Endothelial cell of hepatic sinusoid (primary cell): ENCODE data around the gene GHITM.
"Not testable (repeated sequence)": the region's sequence is repeated elsewhere in the genome, so short reads cannot be mapped to it uniquely, and the experiment has no call there.

ENCODE experiments used
- in situ Hi-C: cut with HindIII; loops from 2 replicates; pipeline ENCODE4 v1.10.0; 2017; ENCODE audit warnings: low sequenced_read_pairs

Gene GHITM

DNA sequence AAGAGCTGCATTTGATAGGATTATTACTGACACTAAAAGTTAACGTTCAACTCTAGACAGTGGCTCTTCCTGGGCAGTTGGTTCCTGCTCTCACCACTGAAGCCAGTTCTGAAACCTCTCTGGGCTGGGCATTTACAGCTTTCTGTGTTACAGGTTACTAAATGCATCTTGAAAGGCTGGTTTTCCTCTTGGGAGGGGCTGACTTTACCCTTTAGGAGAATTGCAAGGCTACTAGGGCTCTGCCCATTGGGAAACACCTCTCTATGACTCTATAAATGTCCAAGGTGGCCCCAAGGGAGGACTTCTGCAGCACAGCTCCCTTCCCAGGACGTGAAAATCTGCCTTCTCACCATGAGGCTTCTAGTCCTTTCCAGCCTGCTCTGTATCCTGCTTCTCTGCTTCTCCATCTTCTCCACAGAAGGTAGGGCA, 34.2 kb downstream of the GHITM start, which contains the start of gene GPR15LG:
Gene GPR15LG (plus strand): TSS at position 301 of the 429 bp plus-strand sequence. CDS start 51 bp downstream, at position 352.
- in situ Hi-C loops, result no loop called here

- in situ Hi-C loops, result no loop called here
These were observed 36.1 kb downstream of the GHITM start for GRCh38 chr10:84175436-84175835.

- in situ Hi-C loops, result no loop called here
These were observed 37.0 kb downstream of the GHITM start for GRCh38 chr10:84176351-84176750.

GRCh38 chr10:84176836-84177474, 37.6 kb downstream of the GHITM start:
- in situ Hi-C loops, result no loop called here

- in situ Hi-C loops, result no loop called here
These were observed 38.3 kb downstream of the GHITM start for GRCh38 chr10:84177541-84178141.

DNA sequence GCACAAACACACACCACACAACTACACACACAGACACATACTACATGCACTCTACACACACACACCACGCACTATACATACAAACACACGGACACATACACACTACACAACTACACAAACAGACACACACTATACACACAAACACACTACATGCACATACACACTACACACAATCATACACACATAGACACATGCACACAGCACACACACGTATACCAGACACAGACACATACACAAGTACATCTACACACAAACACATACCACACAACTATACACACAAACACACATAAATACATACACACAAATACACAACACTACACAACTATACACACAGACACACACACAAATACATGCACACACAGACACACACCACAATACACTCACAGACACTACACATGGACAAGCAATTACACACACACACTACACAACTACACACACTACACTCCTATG, 38.9 kb downstream of the GHITM start:
- in situ Hi-C loops, result no loop called here

GRCh38 chr10:84179059-84179710, 39.9 kb downstream of the GHITM start:
- in situ Hi-C loops, result no loop called here

- in situ Hi-C loops, result not testable (repeated sequence)
These were observed 41.1 kb downstream of the GHITM start for GRCh38 chr10:84180386-84180785.

- in situ Hi-C loops, result no loop called here
These were observed 42.3 kb downstream of the GHITM start for GRCh38 chr10:84181631-84182030.

- in situ Hi-C loops, result no loop called here
These were observed 45.2 kb downstream of the GHITM start for GRCh38 chr10:84184517-84184916.

DNA sequence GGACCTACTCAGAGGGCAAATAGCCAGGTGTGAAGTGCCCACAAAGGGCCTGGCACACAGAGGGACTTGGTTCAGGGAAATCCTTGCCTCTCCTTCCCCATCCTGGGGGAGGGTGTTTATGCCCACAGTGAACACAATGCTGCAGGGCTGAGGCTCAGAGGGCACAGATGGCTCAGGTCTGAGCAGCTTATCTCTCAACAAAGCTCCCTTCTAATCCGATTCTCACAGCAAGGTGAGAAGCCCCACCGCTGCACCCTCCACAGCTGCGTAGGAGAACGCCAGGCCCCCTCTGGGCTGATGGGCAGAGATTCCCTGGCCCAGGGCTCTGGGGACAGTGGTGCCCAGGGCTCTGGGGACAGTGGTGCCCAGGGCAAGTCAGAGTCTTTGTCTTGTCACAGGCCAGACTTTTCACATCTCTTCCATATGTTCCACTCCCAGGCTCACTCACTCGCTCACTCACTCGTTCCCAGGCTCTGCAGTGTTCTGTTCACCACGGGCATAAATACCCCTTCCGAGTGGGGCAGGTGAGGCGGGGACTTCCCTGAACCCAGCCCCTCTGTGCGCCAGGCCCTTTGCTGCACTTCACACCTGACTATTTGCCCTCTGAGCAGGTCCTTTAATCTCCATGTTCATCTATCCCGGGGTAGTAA, 46.3 kb downstream of the GHITM start:
- in situ Hi-C loops, result no loop called here

DNA sequence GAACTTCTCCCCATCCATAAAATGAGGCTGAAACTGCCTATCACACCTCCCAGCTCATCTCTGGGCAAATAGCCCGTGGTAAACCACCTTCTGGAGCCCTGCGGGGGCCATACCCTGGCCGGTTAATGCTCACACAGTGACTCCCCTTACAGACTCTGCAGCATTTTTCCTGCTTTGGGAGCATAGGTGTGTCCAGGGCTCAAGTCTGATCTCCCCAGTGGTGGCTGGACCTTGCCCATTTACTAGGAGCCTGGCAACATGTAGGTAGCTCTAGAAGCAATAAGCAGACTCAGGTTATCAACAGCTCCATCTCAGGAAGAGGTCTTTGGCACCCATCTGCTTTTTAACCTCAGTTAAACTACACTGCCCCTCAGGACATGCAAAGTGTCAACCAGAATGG, 49.5 kb downstream of the GHITM start:
- in situ Hi-C loops, result no loop called here

DNA sequence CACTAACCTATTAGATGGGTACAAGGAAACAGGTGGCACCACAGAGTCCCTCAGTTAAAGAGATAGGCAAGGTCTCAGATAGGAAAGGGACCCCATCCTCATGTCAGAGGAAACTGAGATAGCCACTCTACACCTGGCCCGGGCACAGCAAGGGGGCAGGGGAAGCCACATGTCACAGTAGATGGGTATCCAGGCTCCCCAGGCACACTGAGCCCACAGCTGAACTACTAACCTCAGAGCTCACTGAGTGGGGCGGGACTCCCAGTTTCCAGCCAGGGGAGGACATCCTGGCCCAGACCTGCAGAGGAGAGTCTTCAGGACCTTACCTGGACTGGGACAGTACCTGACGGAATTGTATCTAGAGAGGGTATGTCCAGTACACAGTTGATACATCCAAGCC, 51.3 kb downstream of the GHITM start:
- in situ Hi-C loops, result no loop called here

GRCh38 chr10:84191106-84191505, 51.8 kb downstream of the GHITM start:
- in situ Hi-C loops, result no loop called here

- in situ Hi-C loops, result no loop called here
These were observed 54.0 kb downstream of the GHITM start for GRCh38 chr10:84193327-84193726.

DNA sequence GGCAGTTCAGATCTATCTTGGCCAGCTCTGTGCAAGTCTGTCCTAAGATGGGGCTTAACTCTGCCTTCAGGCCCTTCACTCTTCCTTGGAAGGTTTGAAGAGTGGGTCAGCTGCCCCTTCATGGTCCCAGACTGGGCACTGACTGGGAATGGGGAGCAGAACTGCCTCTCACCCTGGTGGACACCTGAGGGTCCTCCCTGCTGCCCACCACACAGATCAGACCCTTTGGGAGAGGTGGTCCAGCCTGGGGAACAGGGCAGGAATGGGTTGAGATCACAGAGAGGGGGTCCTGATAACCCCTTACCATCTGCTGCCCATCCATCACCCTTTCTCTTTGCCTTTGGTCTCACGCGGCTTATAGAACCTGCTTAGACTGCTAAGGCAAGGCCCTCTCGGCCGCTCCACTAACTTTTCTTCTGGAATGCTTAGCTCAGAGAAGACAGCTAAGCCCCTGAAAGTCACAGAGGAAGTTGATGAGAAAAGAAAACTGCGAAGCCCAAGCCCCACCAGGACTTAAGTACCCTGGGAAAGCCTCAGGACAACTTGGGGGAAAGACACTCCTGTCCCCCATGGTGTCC, 54.6 kb downstream of the GHITM start:
- in situ Hi-C loops, result no loop called here

DNA sequence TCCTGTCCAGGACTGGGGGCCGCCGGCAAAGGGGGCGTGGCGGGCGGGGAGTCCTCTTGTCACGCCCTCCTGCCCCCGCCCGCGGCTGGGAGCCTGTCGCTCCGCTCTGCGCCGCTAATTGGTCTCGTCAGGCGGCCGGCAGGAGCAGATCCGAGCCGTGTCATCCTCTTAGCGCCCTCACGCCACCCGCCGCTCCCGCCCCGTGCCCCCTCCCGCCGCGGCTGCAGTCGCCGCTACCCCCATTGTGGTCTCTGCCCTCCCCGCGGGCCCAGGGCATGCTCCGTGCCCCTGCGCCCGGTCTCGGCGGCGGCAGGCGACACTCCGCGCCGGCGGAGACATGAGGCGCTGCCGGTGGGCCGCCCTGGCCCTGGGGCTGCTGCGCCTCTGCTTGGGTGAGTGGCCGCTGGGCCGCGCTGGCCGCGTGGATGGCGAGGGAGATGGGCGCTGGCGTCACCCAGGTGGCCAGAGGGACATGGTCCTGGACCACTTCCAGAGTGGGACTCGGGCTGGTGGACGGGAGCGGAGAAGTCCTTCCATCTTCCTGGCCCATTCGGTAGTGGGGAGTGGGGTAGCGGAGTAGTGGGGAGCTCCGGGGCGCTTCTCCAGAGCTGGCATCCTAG, 55.2 kb downstream of the GHITM start, which contains the start of gene CDHR1:
Gene CDHR1 (plus strand): TSS at position 114 of the 620 bp plus-strand sequence. CDS start 224 bp downstream, at position 338.
- in situ Hi-C loops, result no loop called here

GRCh38 chr10:84195044-84195830, 55.9 kb downstream of the GHITM start:
- in situ Hi-C loops, result no loop called here

DNA sequence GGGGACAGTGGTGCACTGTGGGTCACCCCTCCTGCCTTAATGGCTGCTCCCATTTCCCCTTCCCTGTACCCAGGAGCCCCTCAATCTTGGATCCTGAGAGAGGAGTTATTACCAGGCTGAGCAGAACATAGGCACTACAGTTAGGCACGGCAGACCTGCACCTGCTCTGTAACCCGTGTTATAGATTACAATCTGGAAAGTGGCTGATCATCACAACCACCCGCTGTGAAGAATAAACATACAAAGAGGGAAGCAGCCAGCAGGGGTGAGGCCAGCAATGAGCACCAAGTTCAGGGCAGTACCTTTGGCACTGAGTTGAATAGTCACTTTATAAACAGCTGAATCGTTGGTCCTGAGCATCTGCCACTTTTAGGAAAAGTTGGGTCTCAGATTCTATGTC, 56.8 kb downstream of the GHITM start:
- in situ Hi-C loops, result no loop called here

DNA sequence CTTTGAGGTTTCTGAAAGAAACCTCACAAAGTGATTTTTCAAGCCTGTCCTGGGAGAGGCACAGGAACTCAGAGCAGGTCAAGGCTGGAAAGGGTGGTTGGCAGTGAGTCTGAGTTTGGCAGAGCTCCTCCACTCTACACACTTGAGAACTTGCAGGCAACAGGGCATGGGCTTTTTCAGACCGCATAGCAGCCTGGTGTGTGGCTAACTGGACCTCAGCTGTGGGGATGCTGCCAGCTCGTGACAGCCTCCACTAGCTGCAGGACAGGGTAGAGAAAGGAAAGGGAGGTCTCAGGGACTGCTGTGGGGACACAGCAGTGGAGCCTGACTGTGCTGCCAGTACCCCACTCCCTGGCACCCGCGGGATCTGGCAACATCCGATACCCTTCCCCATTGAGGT, 57.6 kb downstream of the GHITM start:
- in situ Hi-C loops, result no loop called here
